Measurements from ENCODE around the gene LYPD6B. TPM values are rescaled to one million over a fixed set of nuclear protein-coding genes. Genes with fewer than 3 reads are reported as not detected.

LYPD6B gene
- total RNA-seq, 1 donor = 2.5 TPM

- Histone ChIP-seq H3K27ac (ENCODE audit: low read depth, low read length) (peak overlapping the region; percentile 62), H3K4me3 (ENCODE audit: insufficient read depth, low read length) (no peak overlapping the region), H3K9me3 (ENCODE audit: low read depth, low read length) (no peaks in the 10 kb centered on the region), H3K36me3 (ENCODE audit: insufficient read depth, low read length) (no peaks in the 10 kb centered on the region), H3K79me2 (ENCODE audit: insufficient read depth, low read length) (no peaks in the 10 kb centered on the region), H3K4me1 (ENCODE audit: insufficient read depth, low read length) (peaks cover 35% of the 10 kb centered on the region), H2AFZ (ENCODE audit: low read length) (no peak overlapping the region), H4K20me1 (ENCODE audit: insufficient read depth, low read length) (no peaks in the 10 kb centered on the region), H3K4me2 (ENCODE audit: insufficient read depth, low read length) (no peak overlapping the region), H3K27me3 (ENCODE audit: insufficient read depth, low read length) (no peaks in the 10 kb centered on the region)
- TF ChIP-seq, protein P1, sequence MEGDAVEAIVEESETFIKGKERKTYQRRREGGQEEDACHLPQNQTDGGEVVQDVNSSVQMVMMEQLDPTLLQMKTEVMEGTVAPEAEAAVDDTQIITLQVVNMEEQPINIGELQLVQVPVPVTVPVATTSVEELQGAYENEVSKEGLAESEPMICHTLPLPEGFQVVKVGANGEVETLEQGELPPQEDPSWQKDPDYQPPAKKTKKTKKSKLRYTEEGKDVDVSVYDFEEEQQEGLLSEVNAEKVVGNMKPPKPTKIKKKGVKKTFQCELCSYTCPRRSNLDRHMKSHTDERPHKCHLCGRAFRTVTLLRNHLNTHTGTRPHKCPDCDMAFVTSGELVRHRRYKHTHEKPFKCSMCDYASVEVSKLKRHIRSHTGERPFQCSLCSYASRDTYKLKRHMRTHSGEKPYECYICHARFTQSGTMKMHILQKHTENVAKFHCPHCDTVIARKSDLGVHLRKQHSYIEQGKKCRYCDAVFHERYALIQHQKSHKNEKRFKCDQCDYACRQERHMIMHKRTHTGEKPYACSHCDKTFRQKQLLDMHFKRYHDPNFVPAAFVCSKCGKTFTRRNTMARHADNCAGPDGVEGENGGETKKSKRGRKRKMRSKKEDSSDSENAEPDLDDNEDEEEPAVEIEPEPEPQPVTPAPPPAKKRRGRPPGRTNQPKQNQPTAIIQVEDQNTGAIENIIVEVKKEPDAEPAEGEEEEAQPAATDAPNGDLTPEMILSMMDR (IDR thresholded peaks at IDR 0.05; ENCODE audit: extremely low read depth, low read depth, low read length) = no peak
- no peak for DNase-seq (ENCODE audit: insufficient read length, low spot score, missing footprints)
Observed at GRCh38 chr2:149093579-149093978, 55.1 kb downstream of the LYPD6B start.

DNA sequence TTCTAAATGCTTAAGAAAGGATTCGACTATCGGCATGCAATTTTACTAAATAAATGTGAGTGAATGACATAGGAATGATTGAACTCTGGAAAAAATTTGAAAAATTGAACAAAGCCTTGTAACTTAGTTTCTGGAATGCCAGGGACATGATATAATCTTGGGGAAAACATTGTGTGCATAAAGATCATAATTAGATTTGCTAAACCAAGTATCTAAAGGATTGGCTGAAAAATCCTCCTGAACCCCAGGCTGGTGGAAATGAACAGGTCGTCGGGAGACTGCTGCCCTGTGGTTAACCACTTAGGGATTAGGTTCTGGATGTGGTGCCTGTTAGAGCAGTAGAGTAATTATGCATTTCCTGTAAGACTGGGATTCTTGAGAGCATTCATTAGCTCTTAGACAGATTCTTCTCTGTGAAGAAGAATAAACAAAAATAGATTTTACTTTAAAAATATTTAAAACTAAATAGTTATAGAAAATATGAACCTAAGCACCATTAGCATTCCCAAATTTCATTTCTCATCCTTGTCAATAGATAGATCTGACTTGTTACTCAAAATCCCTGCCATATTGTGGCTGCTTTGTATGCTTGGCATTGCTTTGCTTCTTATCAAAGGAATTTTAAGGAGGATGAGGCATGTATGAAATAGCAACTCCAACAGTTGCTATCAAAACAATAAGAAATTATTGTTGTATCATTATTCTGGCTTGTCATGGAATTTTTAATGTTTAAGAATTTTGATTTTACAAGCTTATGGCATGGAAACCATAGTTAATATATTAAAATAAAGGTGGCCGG is 55.9 kb downstream of the LYPD6B start:
- H3K27me3 ChIP-seq (ENCODE audit: insufficient read depth, low read length) = no peaks in the 10 kb centered on the region
- H3K4me1 ChIP-seq (ENCODE audit: insufficient read depth, low read length) = peaks cover 35% of the 10 kb centered on the region
- no peaks in the 10 kb centered on the region for H3K36me3 ChIP-seq (ENCODE audit: insufficient read depth, low read length)
- H4K20me1 ChIP-seq (ENCODE audit: insufficient read depth, low read length) = no peaks in the 10 kb centered on the region
- TF ChIP-seq, protein P1 (IDR thresholded peaks at IDR 0.05; ENCODE audit: extremely low read depth, low read depth, low read length) = no peak
- H3K4me2 ChIP-seq (ENCODE audit: insufficient read depth, low read length) = peak overlapping the region; percentile 28
- H2AFZ ChIP-seq (ENCODE audit: low read length) = no peak overlapping the region
- peak overlapping the region; percentile 62 for H3K27ac ChIP-seq (ENCODE audit: low read depth, low read length)
- H3K4me3 ChIP-seq (ENCODE audit: insufficient read depth, low read length) = no peak overlapping the region
- no peaks in the 10 kb centered on the region for H3K79me2 ChIP-seq (ENCODE audit: insufficient read depth, low read length)
- DNase-seq (ENCODE audit: insufficient read length, low spot score, missing footprints) = peak; percentile 52
- H3K9me3 ChIP-seq (ENCODE audit: low read depth, low read length) = no peaks in the 10 kb centered on the region

GRCh38 chr2:149098701-149099100 is 60.2 kb downstream of the LYPD6B start:
- Histone ChIP-seq H3K9me3 (ENCODE audit: low read depth, low read length) (no peaks in the 10 kb centered on the region), H3K27me3 (ENCODE audit: insufficient read depth, low read length) (no peaks in the 10 kb centered on the region), H3K36me3 (ENCODE audit: insufficient read depth, low read length) (no peaks in the 10 kb centered on the region), H3K4me1 (ENCODE audit: insufficient read depth, low read length) (peaks cover 13% of the 10 kb centered on the region), H3K4me2 (ENCODE audit: insufficient read depth, low read length) (no peak overlapping the region), H2AFZ (ENCODE audit: low read length) (no peak overlapping the region), H3K79me2 (ENCODE audit: insufficient read depth, low read length) (no peaks in the 10 kb centered on the region), H4K20me1 (ENCODE audit: insufficient read depth, low read length) (no peaks in the 10 kb centered on the region), H3K27ac (ENCODE audit: low read depth, low read length) (no peak overlapping the region), H3K4me3 (ENCODE audit: insufficient read depth, low read length) (no peak overlapping the region)
- DNase-seq (ENCODE audit: insufficient read length, low spot score, missing footprints) = peak; percentile 59
- TF ChIP-seq, protein P1 (IDR thresholded peaks at IDR 0.05; ENCODE audit: extremely low read depth, low read depth, low read length) = no peak

GRCh38 chr2:149099298-149099697 is 60.8 kb downstream of the LYPD6B start:
- Histone ChIP-seq H3K4me3 (ENCODE audit: insufficient read depth, low read length) (no peak overlapping the region), H4K20me1 (ENCODE audit: insufficient read depth, low read length) (no peaks in the 10 kb centered on the region), H3K9me3 (ENCODE audit: low read depth, low read length) (no peaks in the 10 kb centered on the region), H3K79me2 (ENCODE audit: insufficient read depth, low read length) (no peaks in the 10 kb centered on the region), H3K27ac (ENCODE audit: low read depth, low read length) (no peak overlapping the region), H3K36me3 (ENCODE audit: insufficient read depth, low read length) (no peaks in the 10 kb centered on the region), H2AFZ (ENCODE audit: low read length) (no peak overlapping the region), H3K27me3 (ENCODE audit: insufficient read depth, low read length) (no peaks in the 10 kb centered on the region), H3K4me1 (ENCODE audit: insufficient read depth, low read length) (peaks cover 8% of the 10 kb centered on the region), H3K4me2 (ENCODE audit: insufficient read depth, low read length) (no peak overlapping the region)
- no peak for DNase-seq (ENCODE audit: insufficient read length, low spot score, missing footprints)
- TF ChIP-seq, protein P1 (IDR thresholded peaks at IDR 0.05; ENCODE audit: extremely low read depth, low read depth, low read length) = no peak

Data from osteoblast (primary cell).